GM12801 (cell line): ENCODE results near the gene BCAR1.

Experiments
- TF ChIP-seq, protein P1 (sequence below): IDR thresholded peaks from one replicate; pipeline ENCODE4 v1.5.1; 2011; ENCODE audit warnings: control low read depth; ENCODE audit not compliant: insufficient read length; ENCODE audit errors: extremely low read depth

Gene BCAR1

DNA sequence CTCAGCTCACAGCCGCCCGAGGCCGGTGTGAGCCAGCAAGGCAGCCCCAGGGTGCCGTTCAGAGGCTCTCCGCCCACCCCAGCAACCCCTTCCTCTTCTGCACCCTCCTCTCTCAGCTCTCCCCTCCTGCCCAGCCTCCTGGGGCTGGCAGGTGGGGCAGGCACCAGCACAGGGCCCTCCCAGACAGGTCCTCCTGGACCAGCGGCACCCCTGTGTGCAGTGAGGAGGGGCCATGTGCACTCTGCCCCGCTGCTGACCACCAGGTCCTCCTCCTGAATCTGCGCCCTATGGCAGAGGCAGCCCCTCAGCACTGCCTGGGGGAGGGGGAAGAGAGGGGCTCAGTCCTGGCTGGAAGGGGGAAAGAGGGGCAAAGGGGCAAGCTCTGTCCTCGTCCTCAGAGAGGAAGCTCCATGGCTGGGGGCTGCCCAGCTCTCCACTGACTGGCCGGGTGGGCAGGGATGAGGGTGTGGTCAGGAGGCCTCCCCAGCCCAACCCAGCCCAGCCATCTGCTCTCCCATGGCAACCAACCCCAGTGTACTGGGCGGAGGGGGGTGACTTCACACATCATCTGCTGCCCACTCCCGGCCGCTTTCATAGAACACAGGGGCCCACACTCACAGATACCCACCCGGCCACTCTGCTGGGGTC, 5.4 kb upstream of the BCAR1 start:
- TF ChIP-seq, protein P1, sequence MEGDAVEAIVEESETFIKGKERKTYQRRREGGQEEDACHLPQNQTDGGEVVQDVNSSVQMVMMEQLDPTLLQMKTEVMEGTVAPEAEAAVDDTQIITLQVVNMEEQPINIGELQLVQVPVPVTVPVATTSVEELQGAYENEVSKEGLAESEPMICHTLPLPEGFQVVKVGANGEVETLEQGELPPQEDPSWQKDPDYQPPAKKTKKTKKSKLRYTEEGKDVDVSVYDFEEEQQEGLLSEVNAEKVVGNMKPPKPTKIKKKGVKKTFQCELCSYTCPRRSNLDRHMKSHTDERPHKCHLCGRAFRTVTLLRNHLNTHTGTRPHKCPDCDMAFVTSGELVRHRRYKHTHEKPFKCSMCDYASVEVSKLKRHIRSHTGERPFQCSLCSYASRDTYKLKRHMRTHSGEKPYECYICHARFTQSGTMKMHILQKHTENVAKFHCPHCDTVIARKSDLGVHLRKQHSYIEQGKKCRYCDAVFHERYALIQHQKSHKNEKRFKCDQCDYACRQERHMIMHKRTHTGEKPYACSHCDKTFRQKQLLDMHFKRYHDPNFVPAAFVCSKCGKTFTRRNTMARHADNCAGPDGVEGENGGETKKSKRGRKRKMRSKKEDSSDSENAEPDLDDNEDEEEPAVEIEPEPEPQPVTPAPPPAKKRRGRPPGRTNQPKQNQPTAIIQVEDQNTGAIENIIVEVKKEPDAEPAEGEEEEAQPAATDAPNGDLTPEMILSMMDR: no peak

DNA sequence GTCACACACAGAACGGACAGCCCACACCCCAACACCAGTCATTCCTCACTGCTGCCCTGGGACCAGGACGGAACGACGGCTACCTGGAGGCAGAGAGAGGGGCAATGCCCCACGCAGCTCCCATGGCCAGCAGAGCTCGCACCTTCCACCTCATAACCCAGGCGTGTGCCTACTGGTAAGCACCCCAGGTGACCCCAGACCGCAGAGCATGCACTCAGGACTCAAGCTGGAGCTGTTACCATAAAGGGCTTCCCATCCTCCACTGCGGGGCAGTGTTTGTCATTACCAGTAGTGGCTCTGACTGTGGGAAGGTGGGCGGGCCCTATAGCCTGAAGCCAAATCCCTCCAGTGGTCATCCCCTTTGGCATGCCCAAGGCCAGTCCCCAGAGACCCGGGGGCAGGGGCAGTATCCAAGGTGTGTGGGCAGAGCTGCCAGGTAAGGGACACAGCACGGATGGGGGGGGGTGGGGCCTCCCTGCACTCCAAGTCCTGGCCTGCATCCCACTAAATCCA, 4.7 kb upstream of the BCAR1 start:
- TF ChIP-seq, protein P1: no peak

DNA sequence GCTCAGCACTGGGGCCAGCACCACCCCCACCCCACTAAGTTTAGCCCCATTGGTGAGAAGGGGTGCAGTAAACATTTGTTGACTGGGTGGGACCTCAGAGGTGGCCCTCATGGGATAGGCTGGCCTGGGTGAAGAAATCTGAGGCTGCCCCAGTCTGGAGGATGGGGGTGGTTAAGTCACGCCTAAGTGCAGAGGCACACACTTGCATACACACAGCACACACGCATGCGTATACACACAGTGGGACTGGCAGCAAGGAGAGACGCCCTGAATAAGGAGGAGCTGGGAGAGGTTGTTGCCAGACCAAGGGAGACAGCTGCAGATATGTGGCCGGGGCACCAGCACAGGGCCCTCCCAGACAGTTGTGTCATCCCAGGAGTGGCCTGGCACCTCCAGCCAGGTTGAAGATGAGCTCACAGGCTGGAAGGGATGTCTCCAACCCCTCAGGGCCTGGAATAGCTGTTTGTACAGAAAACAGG, 3.0 kb upstream of the BCAR1 start:
- TF ChIP-seq, protein P1: no peak

DNA sequence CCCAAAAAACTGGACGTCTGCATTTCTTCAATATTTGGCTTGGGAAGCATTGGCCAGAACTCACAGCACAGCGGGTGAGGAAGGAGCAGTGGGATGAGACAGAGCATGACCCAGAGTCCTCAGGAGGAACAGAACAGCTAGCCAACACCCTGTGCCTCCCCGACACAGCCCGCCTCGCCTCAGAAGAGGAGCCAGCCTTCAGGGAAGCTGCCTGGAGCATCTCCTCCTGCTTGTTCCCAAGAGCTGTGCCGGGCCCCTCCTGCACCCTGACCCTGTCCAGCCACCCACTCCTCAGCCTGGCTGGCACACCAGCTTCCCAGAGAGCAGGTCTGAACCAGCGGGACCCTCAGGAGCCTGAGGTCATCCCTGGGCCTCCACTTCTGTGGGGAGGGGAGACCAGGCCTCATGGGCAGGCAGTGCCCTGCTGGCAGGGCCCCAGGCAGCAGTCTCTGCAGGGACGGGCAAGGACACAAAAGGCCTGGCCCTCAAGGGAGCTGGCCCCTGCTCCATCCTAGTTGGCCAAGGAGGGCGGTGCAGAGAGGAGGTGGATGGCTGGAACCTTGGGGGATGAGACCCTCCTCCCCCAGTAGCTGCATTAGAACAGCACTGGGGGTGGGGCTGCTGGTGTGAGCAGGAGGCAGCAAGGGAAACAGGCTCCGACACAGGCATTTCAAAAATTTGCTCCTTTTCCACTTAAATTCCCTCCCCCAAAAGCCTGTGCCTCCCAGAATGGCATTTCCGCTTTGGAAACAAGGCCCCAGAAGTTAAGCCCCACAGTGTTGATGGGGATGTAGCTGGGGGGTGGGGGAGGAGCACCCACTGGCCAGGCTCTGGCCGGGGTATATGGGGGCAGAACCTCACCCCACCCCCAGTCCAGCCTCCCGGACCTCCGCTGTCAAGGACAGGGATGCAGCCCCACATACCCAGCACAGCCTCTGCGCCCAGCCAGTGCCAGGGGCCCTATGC, 1.8 kb upstream of the BCAR1 start:
- TF ChIP-seq, protein P1: no peak

DNA sequence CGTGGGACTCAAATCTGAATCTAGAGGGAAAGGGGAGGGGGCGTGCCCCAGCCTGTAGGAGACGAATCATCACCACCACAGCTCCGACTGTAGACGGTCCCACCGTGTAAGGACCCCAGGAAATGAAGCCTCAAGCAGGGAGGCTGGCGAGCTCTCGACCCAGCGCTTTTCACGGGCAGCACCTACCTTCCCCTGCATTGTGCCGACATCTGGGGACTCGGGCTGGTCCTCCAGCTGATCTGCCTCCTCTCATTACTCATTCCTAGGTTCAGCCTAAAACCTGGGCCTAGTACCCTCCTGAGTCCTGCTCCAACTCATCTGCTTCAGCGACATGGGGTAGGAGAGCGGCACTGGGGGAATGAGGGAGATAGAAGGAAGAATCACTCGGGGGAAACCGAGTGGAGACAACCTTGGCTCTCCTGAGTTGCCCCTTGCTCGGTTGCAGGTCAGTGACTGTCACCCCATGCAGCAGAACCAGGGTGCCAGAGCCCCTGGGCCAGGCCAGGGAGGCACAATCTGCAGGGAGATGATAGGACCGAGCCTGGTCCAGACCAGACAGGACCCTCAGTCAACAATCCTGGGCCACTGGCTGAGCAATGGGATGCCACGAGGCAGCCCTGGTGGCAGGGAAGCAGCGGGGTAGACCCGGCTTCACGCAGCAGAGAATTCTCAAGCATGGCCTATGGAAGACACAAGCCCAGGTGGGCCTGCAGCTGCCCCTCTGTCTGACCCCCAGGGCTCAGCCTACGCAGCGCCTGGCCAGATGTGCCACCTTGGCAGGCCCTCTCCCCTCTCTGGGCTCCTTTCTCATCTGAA, 833 bp upstream of the BCAR1 start:
- TF ChIP-seq, protein P1: no peak

DNA sequence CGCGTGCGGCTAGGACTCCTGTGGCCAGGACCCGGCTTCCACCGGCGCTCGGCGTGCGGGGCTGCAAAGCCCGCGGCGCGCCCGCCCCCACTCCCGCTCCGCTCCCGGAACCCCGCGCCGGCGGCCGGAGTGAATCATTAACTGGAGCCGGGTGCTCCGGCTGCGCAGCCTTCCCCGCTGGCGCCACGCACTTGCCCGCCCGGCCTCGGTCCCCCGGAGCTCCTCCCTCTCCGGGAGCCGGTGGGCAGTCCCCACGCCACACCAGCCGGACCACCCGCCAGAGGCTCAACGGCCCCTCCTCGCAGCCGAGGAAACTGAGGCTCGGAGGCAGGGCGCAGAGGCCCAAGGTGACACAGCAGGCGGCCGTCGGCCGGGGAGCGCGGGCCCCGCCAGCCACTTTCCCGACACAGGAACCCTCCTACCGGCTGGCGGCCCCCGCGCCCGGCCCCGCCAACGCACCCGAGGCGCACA, 580 bp downstream of the BCAR1 start:
- TF ChIP-seq, protein P1: no peak
